ENCODE data around the gene CEP78.
A peak's percentile ranks its signal among the peaks of the same experiment; 100 is the strongest.

Gene CEP78

GRCh38 chr9:78291240-78291925 is 55.5 kb downstream of the CEP78 start:
- DNase-seq: no peak

GRCh38 chr9:78292026-78292425 is 56.2 kb downstream of the CEP78 start:
- no peak for DNase-seq

- DNase-seq: peak; percentile 45
Observed at GRCh38 chr9:78292716-78293497, 57.0 kb downstream of the CEP78 start.

- DNase-seq: no peak
Observed at GRCh38 chr9:78294290-78295176, 58.7 kb downstream of the CEP78 start.

GRCh38 chr9:78295177-78295575 is 59.3 kb downstream of the CEP78 start:
- DNase-seq: no peak

- DNase-seq: no peak
Observed at GRCh38 chr9:78295731-78296130, 59.9 kb downstream of the CEP78 start.

GRCh38 chr9:78296201-78296892 is 60.5 kb downstream of the CEP78 start:
- DNase-seq: peak; percentile 49

- DNase-seq: peak; percentile 95
Observed at GRCh38 chr9:78296893-78297671, 61.2 kb downstream of the CEP78 start, which contains the start of gene PSAT1. Gene PSAT1 (plus strand): TSS chr9:78297125. CDS start chr9:78297211, 86 bp downstream.

GRCh38 chr9:78297672-78297961 is 61.7 kb downstream of the CEP78 start:
- DNase-seq: no peak

- peak; percentile 47 for DNase-seq
Observed at GRCh38 chr9:78298046-78298765, 62.3 kb downstream of the CEP78 start.

GRCh38 chr9:78300209-78300608 is 64.3 kb downstream of the CEP78 start:
- DNase-seq: no peak

GRCh38 chr9:78301466-78301865 is 65.6 kb downstream of the CEP78 start:
- DNase-seq: no peak

GRCh38 chr9:78303377-78304062 is 67.6 kb downstream of the CEP78 start:
- DNase-seq: no peak

GRCh38 chr9:78304357-78304756 is 68.5 kb downstream of the CEP78 start:
- no peak for DNase-seq

GRCh38 chr9:78306222-78307076 is 70.6 kb downstream of the CEP78 start:
- no peak for DNase-seq

GRCh38 chr9:78307360-78307759 is 71.5 kb downstream of the CEP78 start:
- DNase-seq: no peak

- no peak for DNase-seq
Observed at GRCh38 chr9:78309066-78309465, 73.2 kb downstream of the CEP78 start.

GRCh38 chr9:78311075-78311474 is 75.2 kb downstream of the CEP78 start:
- DNase-seq: no peak

GRCh38 chr9:78311886-78312524 is 76.1 kb downstream of the CEP78 start:
- DNase-seq: no peak

All from activated CD4-positive, alpha-beta T cell treated with anti-CD3 and anti-CD28 coated beads for 48 hours (primary cell).